NOMO-1 treated with dmso at 0.1 percent for 144 hours (cell line): ENCODE data around the gene TOB2.

ENCODE experiments used
- DNase-seq: peaks from one replicate; lab custom pipeline; 2025; ENCODE audit not compliant: unreplicated experiment; lab: John Stamatoyannopoulos, UW

TOB2 gene

GRCh38 chr22:41394012-41394356 lies 52.6 kb downstream of the TOB2 start:
- DNase-seq = no peak

- no peak for DNase-seq
Measured at GRCh38 chr22:41387341-41387740, 59.3 kb downstream of the TOB2 start.

GRCh38 chr22:41384128-41384527 lies 62.5 kb downstream of the TOB2 start:
- DNase-seq = no peak
